PFSK-1 (cell line): ENCODE measurements around the gene RBL2.

Source experiments
- FOXP2 ChIP-seq: optimal IDR thresholded peaks from 2 replicates; pipeline ENCODE3; 2011; ENCODE audit warnings: borderline replicate concordance, control low read depth, inconsistent platforms; ENCODE audit not compliant: insufficient read depth; ENCODE audit errors: extremely low read length, extremely low read depth
- POLR2AphosphoS5 ChIP-seq: IDR thresholded peaks from 2 replicates; pipeline ENCODE4 v1.6.1; 2012; ENCODE audit warnings: low read depth, mild to moderate bottlenecking, control low read depth, low read length, moderate library complexity
- SIN3A ChIP-seq: IDR thresholded peaks from 2 replicates; pipeline ENCODE4 v1.6.1; 2012; ENCODE audit warnings: mild to moderate bottlenecking, low read length, moderate library complexity, borderline replicate concordance; ENCODE audit not compliant: insufficient read depth
- TAF1 ChIP-seq: IDR thresholded peaks from 2 replicates; pipeline ENCODE4 v1.6.1; 2012; ENCODE audit warnings: low read length, control low read depth, borderline replicate concordance; ENCODE audit not compliant: insufficient read depth
- TF ChIP-seq, protein P1 (sequence below), 2 experiments: IDR thresholded peaks; 2 replicates each; pipeline versions ENCODE4 v1.6.1 to v1.8.0; 2011 to 2012; ENCODE audit warnings: low read depth in 2 of 2, low read length in 2 of 2, control low read depth in 1 of 2, inconsistent platforms in 1 of 2, mild to moderate bottlenecking in 1 of 2, moderate library complexity in 1 of 2; ENCODE audit not compliant: insufficient read depth in 1 of 2

RBL2 gene

DNA sequence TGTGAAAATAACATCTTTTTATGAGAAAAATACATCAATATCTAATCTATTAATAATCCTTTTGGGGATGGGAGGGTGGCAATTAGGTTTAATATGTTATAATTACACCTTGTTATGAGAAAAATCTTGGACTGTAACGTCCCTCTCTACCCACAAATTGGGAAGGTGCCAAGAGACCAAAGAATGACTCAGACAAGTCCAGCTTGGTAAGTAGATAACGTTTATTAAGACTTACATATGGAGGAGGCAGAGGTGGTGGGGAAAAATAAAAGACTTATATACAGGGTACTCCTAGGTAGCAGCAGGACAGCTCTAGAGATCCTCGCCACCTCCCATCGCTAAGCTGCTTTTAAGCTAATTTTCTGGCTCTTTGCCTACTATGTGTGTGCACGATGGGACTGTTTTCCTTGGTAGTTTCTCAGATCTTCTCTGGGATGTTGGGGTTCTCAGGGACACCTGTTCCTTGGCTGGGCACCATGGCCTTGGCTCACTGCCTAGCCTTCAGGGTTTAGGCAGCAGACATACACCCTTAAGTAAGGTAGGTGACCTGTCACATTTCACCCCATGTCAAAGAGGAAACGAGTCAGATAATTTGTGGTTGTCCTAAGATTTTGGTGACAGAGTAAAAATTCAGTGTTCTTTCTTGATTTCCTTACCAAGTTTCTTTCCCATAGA lies 31.5 kb downstream of the RBL2 start:
- TF ChIP-seq TAF1 (no peak), FOXP2 (no peak), SIN3A (no peak), POLR2AphosphoS5 (no peak)
- TF ChIP-seq, protein P1, sequence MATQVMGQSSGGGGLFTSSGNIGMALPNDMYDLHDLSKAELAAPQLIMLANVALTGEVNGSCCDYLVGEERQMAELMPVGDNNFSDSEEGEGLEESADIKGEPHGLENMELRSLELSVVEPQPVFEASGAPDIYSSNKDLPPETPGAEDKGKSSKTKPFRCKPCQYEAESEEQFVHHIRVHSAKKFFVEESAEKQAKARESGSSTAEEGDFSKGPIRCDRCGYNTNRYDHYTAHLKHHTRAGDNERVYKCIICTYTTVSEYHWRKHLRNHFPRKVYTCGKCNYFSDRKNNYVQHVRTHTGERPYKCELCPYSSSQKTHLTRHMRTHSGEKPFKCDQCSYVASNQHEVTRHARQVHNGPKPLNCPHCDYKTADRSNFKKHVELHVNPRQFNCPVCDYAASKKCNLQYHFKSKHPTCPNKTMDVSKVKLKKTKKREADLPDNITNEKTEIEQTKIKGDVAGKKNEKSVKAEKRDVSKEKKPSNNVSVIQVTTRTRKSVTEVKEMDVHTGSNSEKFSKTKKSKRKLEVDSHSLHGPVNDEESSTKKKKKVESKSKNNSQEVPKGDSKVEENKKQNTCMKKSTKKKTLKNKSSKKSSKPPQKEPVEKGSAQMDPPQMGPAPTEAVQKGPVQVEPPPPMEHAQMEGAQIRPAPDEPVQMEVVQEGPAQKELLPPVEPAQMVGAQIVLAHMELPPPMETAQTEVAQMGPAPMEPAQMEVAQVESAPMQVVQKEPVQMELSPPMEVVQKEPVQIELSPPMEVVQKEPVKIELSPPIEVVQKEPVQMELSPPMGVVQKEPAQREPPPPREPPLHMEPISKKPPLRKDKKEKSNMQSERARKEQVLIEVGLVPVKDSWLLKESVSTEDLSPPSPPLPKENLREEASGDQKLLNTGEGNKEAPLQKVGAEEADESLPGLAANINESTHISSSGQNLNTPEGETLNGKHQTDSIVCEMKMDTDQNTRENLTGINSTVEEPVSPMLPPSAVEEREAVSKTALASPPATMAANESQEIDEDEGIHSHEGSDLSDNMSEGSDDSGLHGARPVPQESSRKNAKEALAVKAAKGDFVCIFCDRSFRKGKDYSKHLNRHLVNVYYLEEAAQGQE (IDR thresholded peaks at IDR 0.05; ENCODE audit: insufficient read depth in 1 of 2, low read depth in 2 of 2, low read length in 2 of 2) = no peak

GRCh38 chr16:53476867-53477266 lies 42.6 kb downstream of the RBL2 start:
- TF ChIP-seq TAF1 (no peak), POLR2AphosphoS5 (no peak), FOXP2 (no peak)
- TF ChIP-seq, protein P1 (IDR thresholded peaks at IDR 0.05; ENCODE audit: insufficient read depth in 1 of 2, low read depth in 2 of 2, low read length in 2 of 2) = no peak

- TF ChIP-seq TAF1 (no peak), POLR2AphosphoS5 (no peak), FOXP2 (no peak), SIN3A (no peak)
- TF ChIP-seq, protein P1 (IDR thresholded peaks at IDR 0.05; ENCODE audit: insufficient read depth in 1 of 2, low read depth in 2 of 2, low read length in 2 of 2) = no peak
These were observed 44.7 kb downstream of the RBL2 start for GRCh38 chr16:53478965-53479364.

- TF ChIP-seq SIN3A (no peak), TAF1 (no peak), POLR2AphosphoS5 (no peak), FOXP2 (no peak)
- TF ChIP-seq, protein P1 (IDR thresholded peaks at IDR 0.05; ENCODE audit: insufficient read depth in 1 of 2, low read depth in 2 of 2, low read length in 2 of 2) = no peak
These were observed 46.1 kb downstream of the RBL2 start for GRCh38 chr16:53480394-53480793.
